Liver (tissue), 9 donors: Measurements from ENCODE around the gene GRB14. TPM values are rescaled to one million over a fixed set of nuclear protein-coding genes. Genes with fewer than 3 reads are reported as not detected.

Source experiments
- DNase-seq: peaks from one replicate; pipeline ENCODE4 v3.0.0-alpha.2; 2017; ENCODE audit warnings: low spot score
- H3K27ac ChIP-seq, 2 donors: one replicate each; pipeline ENCODE4 v1.7.0; 2013; ENCODE audit warnings: inconsistent platforms in 2 of 2, low read length in 2 of 2, control low read depth in 1 of 2, low read depth in 1 of 2, mild to moderate bottlenecking in 1 of 2
- H3K27me3 ChIP-seq, 4 donors: one replicate each; pipeline versions ENCODE4 v1.6.1 to v1.7.0; 2013; ENCODE audit warnings: low read length in 3 of 4, inconsistent platforms in 1 of 4, mild to moderate bottlenecking in 1 of 4, moderate library complexity in 1 of 4; ENCODE audit not compliant: control insufficient read depth in 4 of 4, insufficient read depth in 4 of 4
- H3K36me3 ChIP-seq, 4 donors: one replicate each; pipeline versions ENCODE4 v1.6.1 to v1.7.0; 2013; ENCODE audit warnings: low read length in 3 of 4, mild to moderate bottlenecking in 3 of 4, low read depth in 1 of 4, moderate library complexity in 1 of 4; ENCODE audit not compliant: control insufficient read depth in 4 of 4, insufficient read depth in 3 of 4
- H3K4me1 ChIP-seq, 4 donors: one replicate each; pipeline versions ENCODE4 v1.6.1 to v1.7.0; 2013; ENCODE audit warnings: low read length in 3 of 4, mild to moderate bottlenecking in 3 of 4, moderate library complexity in 1 of 4; ENCODE audit not compliant: control insufficient read depth in 4 of 4, insufficient read depth in 4 of 4
- H3K4me3 ChIP-seq, 3 donors: one replicate each; pipeline versions ENCODE4 v1.6.1 to v1.7.0; 2013; ENCODE audit warnings: low read length in 3 of 3, control low read depth in 1 of 3, low read depth in 1 of 3, mild to moderate bottlenecking in 1 of 3
- H3K9ac ChIP-seq, 2 donors: one replicate each; pipeline ENCODE4 v1.7.0; 2013; ENCODE audit warnings: low read length in 2 of 2, mild to moderate bottlenecking in 2 of 2, moderate library complexity in 2 of 2, control low read depth in 1 of 2, low read depth in 1 of 2
- H3K9me3 ChIP-seq, 4 donors: one replicate each; pipeline versions ENCODE4 v1.6.1 to v1.7.0; 2013; ENCODE audit warnings: low read length in 3 of 4; ENCODE audit not compliant: control insufficient read depth in 4 of 4
- ATF3 ChIP-seq: IDR thresholded peaks from 2 replicates; pipeline ENCODE4 v1.6.1; 2016; ENCODE audit warnings: antibody characterized with exemption
- CTCF ChIP-seq: fragments of 150-350 bp; IDR thresholded peaks from 2 replicates; pipeline ENCODE4 v1.5.1; 2017; ENCODE audit warnings: improper control_type of control experiment, low read depth, low read length; ENCODE audit not compliant: missing input control
- EGR1 ChIP-seq, 2 donors: IDR thresholded peaks; 2 replicates each; pipeline ENCODE4 v1.6.1; 2016 to 2018; ENCODE audit warnings: antibody characterized with exemption in 2 of 2, low read depth in 2 of 2
- FOXA1 ChIP-seq: IDR thresholded peaks from 2 replicates; pipeline ENCODE4 v1.6.1; 2016; ENCODE audit warnings: antibody characterized with exemption
- FOXA2 ChIP-seq: IDR thresholded peaks from 2 replicates; pipeline ENCODE4 v1.6.1; 2016; ENCODE audit warnings: antibody characterized with exemption
- GABPA ChIP-seq, 2 donors: IDR thresholded peaks in 1 of 2; conservative IDR thresholded peaks in 1 of 2; 2 replicates each; pipeline ENCODE4 v1.6.1; 2016; ENCODE audit warnings: antibody characterized with exemption in 2 of 2, mild to moderate bottlenecking in 1 of 2, moderate library complexity in 1 of 2
- HNF4A ChIP-seq, 2 donors: conservative IDR thresholded peaks; 2 replicates each; pipeline ENCODE4 v1.6.1; 2016; ENCODE audit warnings: antibody characterized with exemption in 2 of 2, mild to moderate bottlenecking in 2 of 2
- HNF4G ChIP-seq: IDR thresholded peaks from 2 replicates; pipeline ENCODE4 v1.6.1; 2016; ENCODE audit warnings: antibody characterized with exemption
- JUND ChIP-seq, 2 donors: IDR thresholded peaks; 2 replicates each; pipeline ENCODE4 v1.6.1; 2016; ENCODE audit warnings: antibody characterized with exemption in 2 of 2
- MAX ChIP-seq: IDR thresholded peaks from 2 replicates; pipeline ENCODE4 v1.6.1; 2016; ENCODE audit warnings: antibody characterized with exemption
- NR2F2 ChIP-seq: IDR thresholded peaks from 2 replicates; pipeline ENCODE4 v1.6.1; 2016; ENCODE audit warnings: antibody characterized with exemption
- RAD21 ChIP-seq, 2 donors: IDR thresholded peaks; 2 replicates each; pipeline ENCODE4 v1.6.1; 2016; ENCODE audit warnings: antibody characterized with exemption in 2 of 2, mild to moderate bottlenecking in 2 of 2
- RXRA ChIP-seq, 2 donors: IDR thresholded peaks; 2 replicates each; pipeline ENCODE4 v1.6.1; 2017 to 2018; ENCODE audit warnings: antibody characterized with exemption in 2 of 2, mild to moderate bottlenecking in 1 of 2
- SP1 ChIP-seq: IDR thresholded peaks from 2 replicates; pipeline ENCODE4 v1.6.1; 2018; ENCODE audit warnings: antibody characterized with exemption, mild to moderate bottlenecking
- TAF1 ChIP-seq: conservative IDR thresholded peaks from 2 replicates; pipeline ENCODE4 v1.6.1; 2016; ENCODE audit warnings: antibody characterized with exemption, mild to moderate bottlenecking
- YY1 ChIP-seq: IDR thresholded peaks from 2 replicates; pipeline ENCODE4 v1.6.1; 2016; ENCODE audit warnings: antibody characterized with exemption, mild to moderate bottlenecking
- WGBS: extraction: QIAGEN DNeasy Blood & Tissue Kit; methylation state at CpG from one replicate; pipeline ENCODE4 v1.1.7; 2013; 5-methylcytosine and 5-hydroxymethylcytosine counted together
- polyA plus RNA-seq, 2 donors: library from polyadenylated mRNA; stranded (reverse) in 1 of 2; unstranded in 1 of 2; fragments of 200-250 nt in 1 of 2; fragments of >200 nt in 1 of 2; fragmentation: Nextera tagmentation in 1 of 2; extraction: Ambion mirVana in 1 of 2; gene quantifications; one replicate each; pipeline versions ENCODE4 v1.2.1 to v1.2.3, GENCODE V29; 2013 to 2015
- total RNA-seq, 2 donors: library from RNA; depleted of rRNA; stranded (reverse); fragments of >200 nt; gene quantifications; one replicate each; pipeline ENCODE4 v1.2.3, GENCODE V29; 2014
- TF ChIP-seq, protein P1 (sequence below): IDR thresholded peaks from 2 replicates; pipeline ENCODE4 v1.6.1; 2016; ENCODE audit warnings: antibody characterized with exemption
- TF ChIP-seq, protein P2 (sequence below): IDR thresholded peaks from 2 replicates; pipeline ENCODE4 v1.6.1; 2016; ENCODE audit warnings: antibody characterized with exemption, mild to moderate bottlenecking
- donor health status: healthy.
- donor health status: healthy.
- donor health status: healthy.
- donor health status: healthy.
- donor health status: healthy.

GRB14 gene
- total and polyA plus RNA-seq, 4 donors = 1.0 to 119 (median 33.0) TPM

DNA sequence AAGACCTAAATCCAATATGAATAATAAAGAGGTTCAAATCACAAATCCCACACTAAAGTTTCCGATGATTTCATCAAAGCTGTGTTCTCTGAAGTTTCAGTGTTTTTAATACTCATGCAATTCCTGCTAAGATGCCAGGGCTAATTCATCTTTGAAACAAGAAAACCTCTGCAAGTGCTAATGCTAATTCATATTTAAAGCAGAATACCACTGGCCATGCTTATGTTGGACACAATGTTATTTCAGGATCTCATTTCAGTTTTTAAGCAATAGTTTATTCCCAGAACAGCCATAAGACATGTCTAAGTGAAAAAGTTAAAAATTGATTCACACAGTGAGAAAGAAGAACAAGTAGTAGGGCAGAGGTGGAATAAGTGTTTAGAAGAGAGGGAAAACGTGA is 62.8 kb downstream of the GRB14 start:
- Histone ChIP-seq H3K4me1 (peaks cover 9 to 38% (median 24%) of the 10 kb centered on the region in 4 donors), H3K4me3 (no peak overlapping the region), H3K27me3 (no peaks in the 10 kb centered on the region), H3K36me3 (peaks cover 0 to 4% (median 2%) of the 10 kb centered on the region in 4 donors), H3K9me3 (no peaks in the 10 kb centered on the region), H3K9ac (no peak overlapping the region), H3K27ac (no peak overlapping the region)
- WGBS = 81% methylated on average over 2 of the region's 2 CpGs
- DNase-seq = no peak
- no peak for TF ChIP-seq NR2F2
- TF ChIP-seq HNF4A (conservative IDR thresholded peaks at IDR 0.05) = no peak
- no peak for TF ChIP-seq FOXA2
- TF ChIP-seq HNF4G = no peak
- TF ChIP-seq TAF1 = no peak
- TF ChIP-seq, protein P1, sequence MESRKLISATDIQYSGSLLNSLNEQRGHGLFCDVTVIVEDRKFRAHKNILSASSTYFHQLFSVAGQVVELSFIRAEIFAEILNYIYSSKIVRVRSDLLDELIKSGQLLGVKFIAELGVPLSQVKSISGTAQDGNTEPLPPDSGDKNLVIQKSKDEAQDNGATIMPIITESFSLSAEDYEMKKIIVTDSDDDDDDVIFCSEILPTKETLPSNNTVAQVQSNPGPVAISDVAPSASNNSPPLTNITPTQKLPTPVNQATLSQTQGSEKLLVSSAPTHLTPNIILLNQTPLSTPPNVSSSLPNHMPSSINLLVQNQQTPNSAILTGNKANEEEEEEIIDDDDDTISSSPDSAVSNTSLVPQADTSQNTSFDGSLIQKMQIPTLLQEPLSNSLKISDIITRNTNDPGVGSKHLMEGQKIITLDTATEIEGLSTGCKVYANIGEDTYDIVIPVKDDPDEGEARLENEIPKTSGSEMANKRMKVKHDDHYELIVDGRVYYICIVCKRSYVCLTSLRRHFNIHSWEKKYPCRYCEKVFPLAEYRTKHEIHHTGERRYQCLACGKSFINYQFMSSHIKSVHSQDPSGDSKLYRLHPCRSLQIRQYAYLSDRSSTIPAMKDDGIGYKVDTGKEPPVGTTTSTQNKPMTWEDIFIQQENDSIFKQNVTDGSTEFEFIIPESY = no peak
- no peak for TF ChIP-seq RXRA (IDR thresholded peaks at IDR 0.05)
- TF ChIP-seq MAX = no peak
- no peak for TF ChIP-seq YY1
- no peak for TF ChIP-seq GABPA (IDR thresholded peaks at IDR 0.05 in 1 of 2, conservative IDR thresholded peaks at IDR 0.05 in 1 of 2)
- TF ChIP-seq, protein P2, sequence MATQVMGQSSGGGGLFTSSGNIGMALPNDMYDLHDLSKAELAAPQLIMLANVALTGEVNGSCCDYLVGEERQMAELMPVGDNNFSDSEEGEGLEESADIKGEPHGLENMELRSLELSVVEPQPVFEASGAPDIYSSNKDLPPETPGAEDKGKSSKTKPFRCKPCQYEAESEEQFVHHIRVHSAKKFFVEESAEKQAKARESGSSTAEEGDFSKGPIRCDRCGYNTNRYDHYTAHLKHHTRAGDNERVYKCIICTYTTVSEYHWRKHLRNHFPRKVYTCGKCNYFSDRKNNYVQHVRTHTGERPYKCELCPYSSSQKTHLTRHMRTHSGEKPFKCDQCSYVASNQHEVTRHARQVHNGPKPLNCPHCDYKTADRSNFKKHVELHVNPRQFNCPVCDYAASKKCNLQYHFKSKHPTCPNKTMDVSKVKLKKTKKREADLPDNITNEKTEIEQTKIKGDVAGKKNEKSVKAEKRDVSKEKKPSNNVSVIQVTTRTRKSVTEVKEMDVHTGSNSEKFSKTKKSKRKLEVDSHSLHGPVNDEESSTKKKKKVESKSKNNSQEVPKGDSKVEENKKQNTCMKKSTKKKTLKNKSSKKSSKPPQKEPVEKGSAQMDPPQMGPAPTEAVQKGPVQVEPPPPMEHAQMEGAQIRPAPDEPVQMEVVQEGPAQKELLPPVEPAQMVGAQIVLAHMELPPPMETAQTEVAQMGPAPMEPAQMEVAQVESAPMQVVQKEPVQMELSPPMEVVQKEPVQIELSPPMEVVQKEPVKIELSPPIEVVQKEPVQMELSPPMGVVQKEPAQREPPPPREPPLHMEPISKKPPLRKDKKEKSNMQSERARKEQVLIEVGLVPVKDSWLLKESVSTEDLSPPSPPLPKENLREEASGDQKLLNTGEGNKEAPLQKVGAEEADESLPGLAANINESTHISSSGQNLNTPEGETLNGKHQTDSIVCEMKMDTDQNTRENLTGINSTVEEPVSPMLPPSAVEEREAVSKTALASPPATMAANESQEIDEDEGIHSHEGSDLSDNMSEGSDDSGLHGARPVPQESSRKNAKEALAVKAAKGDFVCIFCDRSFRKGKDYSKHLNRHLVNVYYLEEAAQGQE = no peak
- no peak for TF ChIP-seq CTCF
- no peak for TF ChIP-seq SP1
- TF ChIP-seq JUND (IDR thresholded peaks at IDR 0.05) = no peak
- no peak for TF ChIP-seq EGR1 (IDR thresholded peaks at IDR 0.05; ENCODE audit: low read depth in 2 of 2)
- TF ChIP-seq FOXA1 = no peak
- no peak for TF ChIP-seq ATF3
- TF ChIP-seq RAD21 (IDR thresholded peaks at IDR 0.05) = no peak
